Neural cell (in vitro differentiated cells): Measurements from ENCODE around the gene ATP5F1A. TPM values are rescaled to one million over a fixed set of nuclear protein-coding genes. Genes with fewer than 3 reads are reported as not detected.
"Not testable (repeated sequence)": the region's sequence is repeated elsewhere in the genome, so short reads cannot be mapped to it uniquely, and the experiment has no call there.

Source experiments
- H2AFZ ChIP-seq: fragments of 200-600, 300-800 bp; sonication (generic), shearing (Covaris generic); 2 replicates; pipeline ENCODE4 v1.6.0; 2014; ENCODE audit warnings: low read depth, mild to moderate bottlenecking, antibody characterized with exemption, low read length, moderate library complexity
- H3F3A ChIP-seq: fragments of 200-600 bp; shearing (Covaris generic); 2 replicates; pipeline ENCODE4 v1.6.1; 2016; ENCODE audit warnings: mild to moderate bottlenecking, moderate library complexity, mixed read lengths, antibody characterized with exemption, low read length; ENCODE audit not compliant: insufficient read depth, poor library complexity, severe bottlenecking
- H3K27ac ChIP-seq: fragments of 200-600, 300-800 bp; sonication (generic), shearing (Covaris generic); 2 replicates; pipeline ENCODE4 v1.5.1; 2014; ENCODE audit warnings: mild to moderate bottlenecking, low read length, moderate library complexity
- H3K27me3 ChIP-seq: fragments of 300-800, 200-600 bp; sonication (generic), shearing (Covaris generic); 2 replicates; pipeline ENCODE4 v1.6.0; 2014; ENCODE audit warnings: mild to moderate bottlenecking, low read depth, low read length, moderate library complexity; ENCODE audit not compliant: insufficient read depth
- H3K36me3 ChIP-seq: fragments of 300-800, 200-600 bp; sonication (generic), shearing (Covaris generic); 2 replicates; pipeline ENCODE4 v1.5.1; 2014; ENCODE audit warnings: mild to moderate bottlenecking, antibody characterized with exemption, low read length, moderate library complexity; ENCODE audit not compliant: insufficient read depth
- H3K4me2 ChIP-seq: fragments of 300-800, 200-600 bp; sonication (generic), shearing (Covaris generic); 2 replicates; pipeline ENCODE4 v1.6.0; 2014; ENCODE audit warnings: mild to moderate bottlenecking, low read length
- H3K4me3 ChIP-seq: fragments of 300-800, 200-600 bp; sonication (generic), shearing (Covaris generic); 2 replicates; pipeline ENCODE4 v1.5.1; 2014; ENCODE audit warnings: mild to moderate bottlenecking, low read length, moderate library complexity
- H3K79me2 ChIP-seq: fragments of 200-600 bp; shearing (Covaris generic); replicated peaks from 2 replicates; pipeline ENCODE4 v1.6.0; 2014; ENCODE audit warnings: mild to moderate bottlenecking, low read length, moderate library complexity; ENCODE audit not compliant: insufficient read depth
- H3K9ac ChIP-seq: fragments of 300-800, 200-600 bp; sonication (generic), shearing (Covaris generic); 2 replicates; pipeline ENCODE4 v1.6.1; 2016; ENCODE audit warnings: mild to moderate bottlenecking, low read length, mixed read lengths
- H3K9me2 ChIP-seq: fragments of 200-600 bp; shearing (Covaris generic); 2 replicates; pipeline ENCODE4 v1.6.1; 2016; ENCODE audit warnings: mild to moderate bottlenecking, low read length, mixed read lengths; ENCODE audit not compliant: insufficient read depth
- H3K9me3 ChIP-seq: fragments of 200-600, 300-800 bp; sonication (generic), shearing (Covaris generic); 2 replicates; pipeline ENCODE4 v1.6.1; 2016; ENCODE audit warnings: mild to moderate bottlenecking, mixed run types, low read length, moderate library complexity, mixed read lengths
- H4K20me1 ChIP-seq: fragments of 200-600 bp; shearing (Covaris generic); 2 replicates; pipeline ENCODE4 v1.6.1; 2016; ENCODE audit warnings: mild to moderate bottlenecking, mixed run types; ENCODE audit not compliant: insufficient read depth
- CTCF ChIP-seq: fragments of 450-650 bp; IDR thresholded peaks from 2 replicates; pipeline ENCODE4 v1.5.1; 2014; ENCODE audit warnings: antibody characterized with exemption, mild to moderate bottlenecking, moderate library complexity; ENCODE audit not compliant: poor library complexity, severe bottlenecking
- EP300 ChIP-seq: fragments of 450-650 bp; conservative IDR thresholded peaks from 2 replicates; pipeline ENCODE4 v1.6.1; 2014; ENCODE audit warnings: antibody characterized with exemption, mild to moderate bottlenecking, moderate library complexity; ENCODE audit not compliant: poor library complexity, severe bottlenecking
- EZH2 ChIP-seq: fragments of 200-600, 300-800 bp; shearing (Covaris generic), sonication (generic); IDR thresholded peaks from 2 replicates; pipeline ENCODE4 v1.6.1; 2014; ENCODE audit warnings: antibody characterized with exemption, low read length, borderline replicate concordance, mild to moderate bottlenecking; ENCODE audit not compliant: insufficient read depth, poor library complexity, severe bottlenecking
- MXI1 ChIP-seq: fragments of 450-650 bp; conservative IDR thresholded peaks from 2 replicates; pipeline ENCODE4 v1.6.1; 2014; ENCODE audit warnings: antibody characterized with exemption, mild to moderate bottlenecking; ENCODE audit not compliant: poor library complexity, severe bottlenecking
- POLR2AphosphoS5 ChIP-seq: IDR thresholded peaks from 2 replicates; pipeline ENCODE4 v1.6.1; 2012
- RAD21 ChIP-seq: fragments of 450-650 bp; conservative IDR thresholded peaks from 2 replicates; pipeline ENCODE4 v1.6.1; 2014; ENCODE audit warnings: antibody characterized with exemption, mild to moderate bottlenecking, moderate library complexity
- REST ChIP-seq: IDR thresholded peaks from 2 replicates; pipeline ENCODE4 v1.6.1; 2012; ENCODE audit warnings: borderline replicate concordance
- SMC3 ChIP-seq: fragments of 450-650 bp; conservative IDR thresholded peaks from 2 replicates; pipeline ENCODE4 v1.6.1; 2014; ENCODE audit warnings: antibody characterized with exemption, mild to moderate bottlenecking, moderate library complexity; ENCODE audit not compliant: poor library complexity
- TAF1 ChIP-seq: IDR thresholded peaks from 2 replicates; pipeline ENCODE4 v1.6.1; 2012; ENCODE audit warnings: low read depth
- polyA plus RNA-seq: library from polyadenylated mRNA; depleted of rRNA; stranded (reverse); fragments of >200 nt; gene quantifications from 2 replicates; pipeline ENCODE4 v1.2.3, GENCODE V29; 2014

ATP5F1A gene
- polyA plus RNA-seq, 1 donor from 2014 or later = 1,949 TPM

GRCh38 chr18:46050268-46050667 lies 47.8 kb downstream of the ATP5F1A start:
- Histone ChIP-seq H3K9ac (no peak overlapping the region), H3K4me2 (no peak overlapping the region), H2AFZ (no peak overlapping the region), H3K9me3 (no peaks in the 10 kb centered on the region), H4K20me1 (no peaks in the 10 kb centered on the region), H3K36me3 (no peaks in the 10 kb centered on the region), H3K27me3 (no peaks in the 10 kb centered on the region), H3K79me2 (no peaks in the 10 kb centered on the region), H3K9me2 (no peaks in the 10 kb centered on the region), H3K4me3 (no peak overlapping the region), H3K27ac (no peak overlapping the region), H3F3A (no peaks in the 10 kb centered on the region)
- TF ChIP-seq TAF1 (no peak), EZH2 (no peak), SMC3 (no peak), REST (no peak), RAD21 (no peak), POLR2AphosphoS5 (no peak), CTCF (no peak), MXI1 (no peak), EP300 (no peak)

- H3K9me2 ChIP-seq = no peaks in the 10 kb centered on the region
- H2AFZ ChIP-seq = no peak overlapping the region
- no peaks in the 10 kb centered on the region for H3K79me2 ChIP-seq
- H3K27me3 ChIP-seq = no peaks in the 10 kb centered on the region
- no peak overlapping the region for H3K4me3 ChIP-seq
- no peaks in the 10 kb centered on the region for H3K9me3 ChIP-seq
- no peak overlapping the region for H3K9ac ChIP-seq
- H4K20me1 ChIP-seq = no peaks in the 10 kb centered on the region
- H3K27ac ChIP-seq = no peak overlapping the region
- H3K36me3 ChIP-seq = no peaks in the 10 kb centered on the region
- H3F3A ChIP-seq = no peaks in the 10 kb centered on the region
- no peak overlapping the region for H3K4me2 ChIP-seq
- TF ChIP-seq CTCF (no peak), SMC3 (no peak), EP300 (no peak), MXI1 (no peak), RAD21 (no peak), POLR2AphosphoS5 (no peak), EZH2 (no peak), TAF1 (no peak), REST (no peak)
These were observed 49.5 kb downstream of the ATP5F1A start for GRCh38 chr18:46048641-46049040.

GRCh38 chr18:46047369-46047768 lies 50.7 kb downstream of the ATP5F1A start:
- not testable (repeated sequence) for H3K9ac ChIP-seq, H3K9me2 ChIP-seq, H4K20me1 ChIP-seq, H3K36me3 ChIP-seq, H3K27ac ChIP-seq, H3K9me3 ChIP-seq, H3K79me2 ChIP-seq, H2AFZ ChIP-seq, H3K4me3 ChIP-seq, H3F3A ChIP-seq, H3K27me3 ChIP-seq, H3K4me2 ChIP-seq
